ENCODE results near the gene FOXC1. TPM values are rescaled to one million over a fixed set of nuclear protein-coding genes. Genes with fewer than 3 reads are reported as not detected.

The FOXC1 gene
- total and polyA plus RNA-seq, 2 of the 13 experiments (the other 11 are each of a cell fraction or from before 2014, with no cell fraction given), result 0.44 to 0.55 TPM

DNA sequence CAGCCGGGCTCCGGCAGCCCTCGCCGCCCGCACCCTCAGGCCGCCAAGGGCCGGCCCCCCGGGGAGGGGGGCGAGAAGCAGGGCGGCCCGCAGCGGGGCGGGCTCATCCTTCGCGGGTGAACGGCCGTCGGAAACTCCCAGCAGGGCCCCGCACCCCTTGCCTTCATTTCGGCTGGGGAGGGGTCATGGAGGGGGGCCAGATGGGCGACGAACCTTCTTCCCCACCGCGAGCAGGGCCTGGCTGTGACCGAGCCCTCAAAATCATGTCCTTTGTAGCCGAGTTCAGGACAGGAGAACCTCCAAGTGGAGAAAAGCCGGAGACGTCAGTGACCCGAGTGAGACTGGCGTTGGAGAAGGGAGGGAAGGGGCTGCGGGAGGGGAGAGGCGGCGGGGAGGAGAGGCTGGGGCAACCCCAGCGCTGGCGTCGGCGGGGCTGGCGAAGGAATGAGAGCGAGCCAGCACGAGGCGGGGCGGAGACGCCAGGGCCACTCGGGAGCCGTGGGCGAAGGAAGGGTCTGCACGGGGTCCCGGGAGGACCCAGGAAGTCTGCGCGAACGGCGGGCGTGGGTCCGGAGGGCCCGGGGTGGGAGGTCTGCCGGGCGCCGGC, 571 bp upstream of the FOXC1 start:
- no peak overlapping the region for H3K27ac ChIP-seq (ENCODE audit: extremely low read length, insufficient read depth, low read length)
- BruUV-seq (replicated peaks), result no TSS peak
- H4K20me1 ChIP-seq (ENCODE audit: insufficient read depth, low read length), result peaks cover 11% of the 10 kb centered on the region; the same call in 1 of the 2 replicates
- WGBS (ENCODE audit: low lambda C conversion rate), result under 1% methylated on average over 32 of the region's 58 CpGs
- DNase-seq (ENCODE audit: low spot score), result no peak
- peaks cover 48% of the 10 kb centered on the region for H3K4me1 ChIP-seq (ENCODE audit: insufficient read depth, low read length)
- no peaks in the 10 kb centered on the region for H3K9me3 ChIP-seq (ENCODE audit: low read length)
- in situ Hi-C loops (cut with HindIII; ENCODE audit: extremely low pct_ligation_motif_present, low pct_unique_long_range_greater_than_20kb) (loop anchor here (5.0 kb wide), 1 partner anchor 498 kb away; no protein-coding TSS in a partner anchor), intact Hi-C loops (cut with micrococcal nuclease; ENCODE audit: unreplicated experiment) (no loop called here)
- H3K9ac ChIP-seq (ENCODE audit: insufficient read depth, low read depth, low read length), result no peak overlapping the region
- CTCF ChIA-PET (ENCODE audit: low intra/inter-chr PET ratio, low total read pairs), result no interaction called here
- no peak for FAIRE-seq
- POLR2A ChIA-PET, result no interaction called here
- ATAC-seq, result no peak
- H3K4me2 ChIP-seq (ENCODE audit: low read depth, low read length), result peak overlapping the region; percentile 94
- H3K4me3 ChIP-seq (replicated peaks in 1 of 3; ENCODE audit: insufficient read depth in 1 of 3, low read depth in 2 of 3, low read length in 3 of 3), result peak overlapping the region; percentile 54 to 73 (median 67); a peak in 5 of 6 replicates
- peaks cover 32 to 54% of the 10 kb centered on the region in 2 experiments for H3K27me3 ChIP-seq (ENCODE audit: control insufficient read depth in 1 of 2, insufficient read depth in 2 of 2, low read length in 2 of 2)
- no peaks in the 10 kb centered on the region for H3K36me3 ChIP-seq (replicated peaks in 1 of 2; ENCODE audit: control insufficient read depth in 1 of 2, insufficient read depth in 2 of 2, low read length in 2 of 2)
- H2AFZ ChIP-seq (ENCODE audit: low read length), result no peak overlapping the region
- no peaks in the 10 kb centered on the region for H3K79me2 ChIP-seq (ENCODE audit: insufficient read depth, low read length)
- TF ChIP-seq PCBP1 (IDR thresholded peaks at IDR 0.05; ENCODE audit: borderline replicate concordance, low read depth, low read length), result 0 out of 2 replicates have a peak, but pooled peaks have one; percentile 10
- TF ChIP-seq, protein P1, sequence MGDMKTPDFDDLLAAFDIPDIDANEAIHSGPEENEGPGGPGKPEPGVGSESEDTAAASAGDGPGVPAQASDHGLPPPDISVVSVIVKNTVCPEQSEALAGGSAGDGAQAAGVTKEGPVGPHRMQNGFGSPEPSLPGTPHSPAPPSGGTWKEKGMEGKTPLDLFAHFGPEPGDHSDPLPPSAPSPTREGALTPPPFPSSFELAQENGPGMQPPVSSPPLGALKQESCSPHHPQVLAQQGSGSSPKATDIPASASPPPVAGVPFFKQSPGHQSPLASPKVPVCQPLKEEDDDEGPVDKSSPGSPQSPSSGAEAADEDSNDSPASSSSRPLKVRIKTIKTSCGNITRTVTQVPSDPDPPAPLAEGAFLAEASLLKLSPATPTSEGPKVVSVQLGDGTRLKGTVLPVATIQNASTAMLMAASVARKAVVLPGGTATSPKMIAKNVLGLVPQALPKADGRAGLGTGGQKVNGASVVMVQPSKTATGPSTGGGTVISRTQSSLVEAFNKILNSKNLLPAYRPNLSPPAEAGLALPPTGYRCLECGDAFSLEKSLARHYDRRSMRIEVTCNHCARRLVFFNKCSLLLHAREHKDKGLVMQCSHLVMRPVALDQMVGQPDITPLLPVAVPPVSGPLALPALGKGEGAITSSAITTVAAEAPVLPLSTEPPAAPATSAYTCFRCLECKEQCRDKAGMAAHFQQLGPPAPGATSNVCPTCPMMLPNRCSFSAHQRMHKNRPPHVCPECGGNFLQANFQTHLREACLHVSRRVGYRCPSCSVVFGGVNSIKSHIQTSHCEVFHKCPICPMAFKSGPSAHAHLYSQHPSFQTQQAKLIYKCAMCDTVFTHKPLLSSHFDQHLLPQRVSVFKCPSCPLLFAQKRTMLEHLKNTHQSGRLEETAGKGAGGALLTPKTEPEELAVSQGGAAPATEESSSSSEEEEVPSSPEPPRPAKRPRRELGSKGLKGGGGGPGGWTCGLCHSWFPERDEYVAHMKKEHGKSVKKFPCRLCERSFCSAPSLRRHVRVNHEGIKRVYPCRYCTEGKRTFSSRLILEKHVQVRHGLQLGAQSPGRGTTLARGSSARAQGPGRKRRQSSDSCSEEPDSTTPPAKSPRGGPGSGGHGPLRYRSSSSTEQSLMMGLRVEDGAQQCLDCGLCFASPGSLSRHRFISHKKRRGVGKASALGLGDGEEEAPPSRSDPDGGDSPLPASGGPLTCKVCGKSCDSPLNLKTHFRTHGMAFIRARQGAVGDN (CRISPR knock-in tag; IDR thresholded peaks at IDR 0.05), result peak; percentile 62; the same call in 1 of the 2 replicates
- no peak for TF ChIP-seq ZNF20 (CRISPR knock-in tag; IDR thresholded peaks at IDR 0.05)
- 0 out of 2 replicates have a peak, but pooled peaks have one; percentile 15 for TF ChIP-seq CBFB (CRISPR knock-in tag; IDR thresholded peaks at IDR 0.05)
- no peak for TF ChIP-seq ZNF234 (CRISPR knock-in tag; conservative IDR thresholded peaks at IDR 0.05)
- TF ChIP-seq REL (CRISPR knock-in tag; conservative IDR thresholded peaks at IDR 0.05), result 0 out of 2 replicates have a peak, but pooled peaks have one; percentile 31
- 0 out of 2 replicates have a peak, but pooled peaks have one; percentile 39 for TF ChIP-seq ZNF550 (CRISPR knock-in tag; IDR thresholded peaks at IDR 0.05; ENCODE audit: borderline replicate concordance)
- TF ChIP-seq, protein P2, sequence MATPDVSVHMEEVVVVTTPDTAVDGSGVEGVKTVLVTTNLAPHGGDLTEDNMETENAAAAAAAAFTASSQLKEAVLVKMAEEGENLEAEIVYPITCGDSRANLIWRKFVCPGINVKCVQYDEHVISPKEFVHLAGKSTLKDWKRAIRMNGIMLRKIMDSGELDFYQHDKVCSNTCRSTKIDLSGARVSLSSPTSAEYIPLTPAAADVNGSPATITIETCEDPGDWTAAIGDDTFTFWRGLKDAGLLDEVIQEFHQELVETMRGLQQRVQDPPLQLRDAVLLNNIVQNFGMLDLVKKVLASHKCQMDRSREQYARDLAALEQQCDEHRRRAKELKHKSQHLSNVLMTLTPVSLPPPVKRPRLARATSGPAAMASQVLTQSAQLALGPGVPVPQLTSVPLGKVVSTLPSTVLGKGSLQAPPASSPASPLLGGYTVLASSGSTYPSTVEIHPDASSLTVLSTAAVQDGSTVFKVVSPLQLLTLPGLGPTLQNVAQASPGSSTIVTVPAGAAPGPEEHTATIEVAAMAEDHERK (CRISPR knock-in tag; IDR thresholded peaks at IDR 0.05; ENCODE audit: low read depth), result no peak
- TF ChIP-seq, protein P3, sequence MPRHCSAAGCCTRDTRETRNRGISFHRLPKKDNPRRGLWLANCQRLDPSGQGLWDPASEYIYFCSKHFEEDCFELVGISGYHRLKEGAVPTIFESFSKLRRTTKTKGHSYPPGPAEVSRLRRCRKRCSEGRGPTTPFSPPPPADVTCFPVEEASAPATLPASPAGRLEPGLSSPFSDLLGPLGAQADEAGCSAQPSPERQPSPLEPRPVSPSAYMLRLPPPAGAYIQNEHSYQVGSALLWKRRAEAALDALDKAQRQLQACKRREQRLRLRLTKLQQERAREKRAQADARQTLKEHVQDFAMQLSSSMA (CRISPR knock-in tag; IDR thresholded peaks at IDR 0.05), result peak; percentile 58; the same call in 1 of the 2 replicates
- TF ChIP-seq, protein P4, sequence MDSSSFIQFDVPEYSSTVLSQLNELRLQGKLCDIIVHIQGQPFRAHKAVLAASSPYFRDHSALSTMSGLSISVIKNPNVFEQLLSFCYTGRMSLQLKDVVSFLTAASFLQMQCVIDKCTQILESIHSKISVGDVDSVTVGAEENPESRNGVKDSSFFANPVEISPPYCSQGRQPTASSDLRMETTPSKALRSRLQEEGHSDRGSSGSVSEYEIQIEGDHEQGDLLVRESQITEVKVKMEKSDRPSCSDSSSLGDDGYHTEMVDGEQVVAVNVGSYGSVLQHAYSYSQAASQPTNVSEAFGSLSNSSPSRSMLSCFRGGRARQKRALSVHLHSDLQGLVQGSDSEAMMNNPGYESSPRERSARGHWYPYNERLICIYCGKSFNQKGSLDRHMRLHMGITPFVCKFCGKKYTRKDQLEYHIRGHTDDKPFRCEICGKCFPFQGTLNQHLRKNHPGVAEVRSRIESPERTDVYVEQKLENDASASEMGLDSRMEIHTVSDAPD (CRISPR knock-in tag; IDR thresholded peaks at IDR 0.05), result no peak
- peak; percentile 10; the same call in 1 of the 2 replicates for TF ChIP-seq POGZ (CRISPR knock-in tag; IDR thresholded peaks at IDR 0.05)

Measured in HepG2 (cell line).